Epidermal melanocyte (primary cell): ENCODE results near the gene MANSC4.

Experiments used
- DNase-seq: peaks from one replicate; pipeline ENCODE4 v3.0.0; 2011; ENCODE audit warnings: low spot score; ENCODE audit not compliant: insufficient read length

The MANSC4 gene

GRCh38 chr12:27801630-27802029, 21.6 kb upstream of the MANSC4 start:
- no peak for DNase-seq

GRCh38 chr12:27800819-27801218, 20.8 kb upstream of the MANSC4 start:
- no peak for DNase-seq

GRCh38 chr12:27797301-27798025, 17.4 kb upstream of the MANSC4 start:
- DNase-seq, result no peak

- DNase-seq, result no peak
These were observed 16.1 kb upstream of the MANSC4 start for GRCh38 chr12:27796128-27796527.

- DNase-seq, result no peak
These were observed 15.0 kb upstream of the MANSC4 start for GRCh38 chr12:27794818-27795584.

GRCh38 chr12:27790179-27790578, 10.1 kb upstream of the MANSC4 start:
- DNase-seq, result no peak

GRCh38 chr12:27787559-27787958, 7.5 kb upstream of the MANSC4 start:
- DNase-seq, result no peak

- DNase-seq, result no peak
These were observed 6.0 kb upstream of the MANSC4 start for GRCh38 chr12:27785882-27786570.

- no peak for DNase-seq
These were observed 2.4 kb upstream of the MANSC4 start for GRCh38 chr12:27782481-27782880.

- DNase-seq, result no peak
These were observed 1.6 kb upstream of the MANSC4 start for GRCh38 chr12:27781680-27782079.

- no peak for DNase-seq
These were observed 774 bp upstream of the MANSC4 start for GRCh38 chr12:27780612-27781408.

- DNase-seq, result no peak
These were observed 568 bp downstream of the MANSC4 start for GRCh38 chr12:27779416-27779919.

GRCh38 chr12:27778206-27778605, 1.8 kb downstream of the MANSC4 start:
- DNase-seq, result no peak

- DNase-seq, result no peak
These were observed 2.9 kb downstream of the MANSC4 start for GRCh38 chr12:27777141-27777540.

- no peak for DNase-seq
These were observed 7.5 kb downstream of the MANSC4 start for GRCh38 chr12:27772328-27773049.

- DNase-seq, result no peak
These were observed 8.3 kb downstream of the MANSC4 start for GRCh38 chr12:27771481-27772327.

GRCh38 chr12:27769142-27769673, 10.8 kb downstream of the MANSC4 start:
- DNase-seq, result no peak

- no peak for DNase-seq
These were observed 13.4 kb downstream of the MANSC4 start for GRCh38 chr12:27766587-27766986.

- DNase-seq, result no peak
These were observed 17.3 kb downstream of the MANSC4 start for GRCh38 chr12:27762757-27763156.
